HG02610 (cell line): ENCODE measurements around the gene NPAS3.

ENCODE experiments used
- ATAC-seq: cut with Tn5 transposase; IDR thresholded peaks from one replicate; pipeline ENCODE4 v1.9.1; 2021; ENCODE audit warnings: mild to moderate bottlenecking, moderate library complexity; ENCODE audit not compliant: unreplicated experiment

NPAS3 gene

DNA sequence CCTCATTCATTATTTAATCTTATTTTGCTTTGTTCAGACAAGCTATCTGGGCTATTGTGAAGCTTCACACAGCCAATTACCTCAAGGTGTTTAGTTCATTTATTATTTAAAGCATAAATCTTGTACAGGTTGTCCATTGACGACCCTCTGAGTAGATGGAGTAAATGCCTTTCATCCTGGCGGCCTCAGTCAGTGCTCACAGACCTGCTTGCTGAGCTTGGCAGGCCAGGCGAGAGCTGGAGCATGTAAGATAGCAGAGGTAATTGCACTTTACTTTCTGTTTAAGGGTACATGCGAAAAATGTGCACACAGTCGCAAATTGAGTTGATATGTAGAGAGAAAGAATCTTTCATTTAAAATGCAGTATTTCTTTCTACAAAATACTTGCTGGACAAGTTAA is 224.4 kb downstream of the NPAS3 start:
- ATAC-seq = no peak

DNA sequence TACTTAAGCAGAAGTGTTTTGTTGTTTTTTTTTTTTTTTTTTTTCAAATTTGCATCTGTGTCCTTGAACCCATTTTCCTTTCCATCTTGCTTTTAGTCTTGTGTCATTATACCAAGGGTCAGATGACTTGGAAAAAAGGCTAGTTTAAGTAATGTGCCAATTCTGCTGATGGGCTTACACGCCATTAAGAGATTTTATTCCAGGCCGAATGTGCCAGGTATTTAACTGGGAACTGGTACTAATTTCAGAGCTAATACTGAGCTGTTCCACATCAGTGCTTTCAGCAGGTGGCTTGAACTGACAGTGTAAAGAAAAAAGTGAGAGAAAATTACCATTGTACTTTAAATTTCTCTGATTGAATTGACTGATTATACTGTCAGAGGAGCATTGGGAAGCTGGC is 224.9 kb downstream of the NPAS3 start:
- no peak for ATAC-seq

GRCh38 chr14:33165144-33165925 is 226.7 kb downstream of the NPAS3 start:
- no peak for ATAC-seq

DNA sequence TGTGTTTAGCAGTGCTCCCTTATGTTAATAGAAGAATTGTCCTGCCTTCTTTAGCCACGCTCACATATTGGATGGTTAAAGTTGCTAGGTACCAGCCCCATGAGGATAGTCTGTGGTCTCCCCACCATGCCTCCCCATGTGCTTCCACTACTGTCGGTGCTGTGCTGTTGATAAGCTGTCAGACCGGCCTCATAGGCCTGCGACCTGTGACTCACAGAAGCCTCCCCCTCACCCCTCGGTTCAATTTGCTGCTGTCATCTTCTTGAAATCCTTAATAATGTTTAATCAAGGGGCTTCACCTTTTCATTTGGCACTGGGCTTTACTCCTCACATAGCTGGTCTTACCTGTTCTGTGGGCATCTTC is 227.2 kb downstream of the NPAS3 start:
- ATAC-seq = no peak

DNA sequence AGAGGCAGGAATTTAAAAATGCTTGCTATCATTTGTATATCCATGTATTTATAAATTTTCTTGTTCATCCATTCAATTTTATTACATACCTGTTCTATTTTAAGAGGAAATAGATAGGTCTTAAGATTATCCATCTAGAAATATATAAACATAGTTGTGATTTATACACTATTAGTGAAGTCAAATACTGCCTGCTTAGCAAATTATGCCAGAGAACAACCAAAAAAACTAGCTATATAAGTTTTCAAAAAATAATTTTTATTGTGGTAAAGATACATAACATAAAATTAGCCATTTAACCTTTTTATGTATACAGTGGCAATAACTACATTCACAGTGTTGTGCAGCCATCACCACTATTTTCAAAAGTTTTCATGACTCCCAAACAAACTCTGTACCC is 237.3 kb downstream of the NPAS3 start:
- ATAC-seq = no peak

GRCh38 chr14:33184587-33184986 is 245.9 kb downstream of the NPAS3 start:
- ATAC-seq = no peak

- no peak for ATAC-seq
These were observed 248.0 kb downstream of the NPAS3 start for GRCh38 chr14:33186656-33187055.

DNA sequence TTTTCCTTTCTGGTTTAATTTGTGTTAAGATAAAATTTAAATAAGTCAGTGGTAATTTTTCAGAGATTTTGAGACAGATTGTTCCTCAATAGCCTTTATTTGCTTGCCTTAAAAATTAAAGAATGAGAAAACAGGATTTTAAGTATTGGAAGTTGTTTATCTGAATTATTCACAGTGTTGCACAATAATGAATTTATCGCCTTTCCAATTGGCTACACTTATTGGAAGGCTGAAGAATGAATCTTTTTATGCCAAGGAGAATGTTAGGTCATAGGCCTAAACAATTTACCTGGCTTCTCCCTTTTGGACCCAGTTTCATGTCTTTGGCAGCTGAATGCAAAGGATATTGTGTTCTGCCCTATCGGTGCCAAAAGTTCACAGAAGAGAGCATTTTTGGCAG is 250.2 kb downstream of the NPAS3 start:
- no peak for ATAC-seq

DNA sequence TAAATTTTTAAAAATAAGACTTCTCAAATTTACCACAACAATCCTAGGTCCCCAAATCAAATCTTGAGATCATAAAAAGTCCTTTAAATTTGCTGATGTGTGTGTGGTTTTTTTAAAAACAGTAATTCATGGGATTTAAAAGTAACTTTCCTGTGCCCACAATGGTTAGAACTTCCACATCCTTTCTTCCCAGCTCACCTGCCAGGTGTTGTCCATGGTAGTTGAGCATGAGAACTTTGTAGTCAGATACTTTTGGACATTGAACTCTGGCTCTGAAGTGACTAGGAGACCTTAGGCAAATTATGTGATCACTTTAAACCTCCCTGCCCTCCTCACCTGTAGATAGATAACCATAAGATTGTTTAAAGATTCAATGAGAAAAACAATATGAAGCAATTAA is 253.2 kb downstream of the NPAS3 start:
- no peak for ATAC-seq

GRCh38 chr14:33194551-33194950 is 255.9 kb downstream of the NPAS3 start:
- ATAC-seq = no peak

GRCh38 chr14:33198684-33199083 is 260.0 kb downstream of the NPAS3 start:
- no peak for ATAC-seq

GRCh38 chr14:33201116-33201515 is 262.4 kb downstream of the NPAS3 start:
- no peak for ATAC-seq

- ATAC-seq = no peak
These were observed 268.3 kb downstream of the NPAS3 start for GRCh38 chr14:33206981-33207380.

DNA sequence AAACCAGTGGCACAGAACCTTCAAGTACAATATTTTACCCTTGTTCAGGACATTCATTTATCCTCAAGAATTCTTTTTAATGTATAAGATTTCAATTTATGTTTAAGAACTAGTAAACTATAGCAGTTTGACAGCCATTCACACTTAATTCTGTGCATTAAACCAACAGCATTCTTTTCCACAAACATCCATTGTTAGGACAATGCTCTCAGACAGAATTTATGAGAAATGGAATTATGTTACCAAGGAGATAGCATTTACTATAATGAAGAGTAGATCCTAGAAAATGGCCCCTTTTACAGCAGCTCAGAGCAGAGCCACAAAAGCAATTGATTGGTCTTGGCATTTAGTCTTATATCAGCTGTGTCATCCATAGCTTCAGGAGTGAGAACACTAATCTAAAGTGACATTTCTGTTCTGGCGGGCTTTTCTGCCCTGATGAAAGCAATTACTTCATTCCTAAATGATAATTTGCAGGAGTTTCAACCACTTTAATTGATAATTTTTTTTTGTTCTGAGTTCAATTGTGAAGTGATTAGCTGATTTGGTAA is 268.9 kb downstream of the NPAS3 start:
- ATAC-seq = no peak

DNA sequence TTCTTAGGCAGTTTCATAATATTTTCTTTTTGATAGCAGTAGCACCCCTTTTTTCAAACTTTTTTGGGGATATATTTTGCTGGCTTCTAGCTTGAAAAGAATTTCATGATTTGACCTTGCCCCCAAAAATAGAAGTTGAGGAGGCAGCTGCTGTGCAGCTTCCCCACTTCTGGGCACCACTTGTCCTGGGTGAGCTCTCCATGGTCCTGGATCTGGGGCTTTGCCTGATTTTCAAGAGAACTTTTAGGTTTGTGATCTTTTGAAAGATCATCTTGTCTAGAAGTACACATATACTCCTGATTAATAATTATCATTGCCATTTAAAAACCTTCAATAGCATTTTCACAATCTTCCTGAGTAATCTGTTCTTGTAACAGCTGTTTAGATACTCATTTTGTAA is 271.6 kb downstream of the NPAS3 start:
- no peak for ATAC-seq

DNA sequence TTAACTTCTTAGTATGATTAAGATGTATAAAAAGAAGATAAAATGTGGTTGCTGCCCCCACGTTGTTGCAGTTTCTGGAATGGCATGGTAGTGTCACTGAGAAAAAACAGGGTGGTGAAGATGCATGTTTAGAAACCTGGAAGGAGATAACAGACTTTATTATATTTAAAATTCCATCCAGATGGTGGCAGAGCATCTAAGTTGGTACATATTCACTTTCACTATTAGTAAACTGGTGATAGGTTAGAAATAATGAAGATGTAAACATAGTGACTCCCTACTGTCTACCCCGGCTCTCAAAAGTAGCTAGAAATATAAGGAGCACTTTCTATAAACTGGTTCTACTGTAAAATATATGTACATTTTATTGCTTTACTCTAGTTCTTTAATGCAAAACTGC is 279.3 kb downstream of the NPAS3 start:
- ATAC-seq = no peak

DNA sequence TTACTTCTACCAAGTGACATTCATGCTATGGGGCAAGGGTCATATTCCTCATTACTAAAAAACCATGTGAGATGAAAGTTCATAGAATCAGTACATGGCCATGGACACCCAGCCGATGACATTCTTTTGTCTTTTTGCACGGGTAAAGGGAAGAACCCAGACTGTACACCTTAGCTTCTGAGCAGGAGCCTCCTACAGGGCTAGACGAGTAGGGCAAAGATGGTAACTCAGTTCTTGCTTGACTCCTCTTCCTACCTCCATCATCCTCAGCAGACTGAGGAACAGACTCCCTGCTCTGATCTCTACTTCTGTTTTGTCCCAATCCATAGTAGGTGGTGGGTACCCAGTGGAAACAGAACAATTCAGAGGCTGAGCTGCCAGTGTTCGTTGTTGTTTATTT is 281.3 kb downstream of the NPAS3 start:
- no peak for ATAC-seq

- no peak for ATAC-seq
These were observed 290.7 kb downstream of the NPAS3 start for GRCh38 chr14:33229269-33229929.

- no peak for ATAC-seq
These were observed 291.3 kb downstream of the NPAS3 start for GRCh38 chr14:33230021-33230420.

- ATAC-seq = no peak
These were observed 293.4 kb downstream of the NPAS3 start for GRCh38 chr14:33232031-33232430.

DNA sequence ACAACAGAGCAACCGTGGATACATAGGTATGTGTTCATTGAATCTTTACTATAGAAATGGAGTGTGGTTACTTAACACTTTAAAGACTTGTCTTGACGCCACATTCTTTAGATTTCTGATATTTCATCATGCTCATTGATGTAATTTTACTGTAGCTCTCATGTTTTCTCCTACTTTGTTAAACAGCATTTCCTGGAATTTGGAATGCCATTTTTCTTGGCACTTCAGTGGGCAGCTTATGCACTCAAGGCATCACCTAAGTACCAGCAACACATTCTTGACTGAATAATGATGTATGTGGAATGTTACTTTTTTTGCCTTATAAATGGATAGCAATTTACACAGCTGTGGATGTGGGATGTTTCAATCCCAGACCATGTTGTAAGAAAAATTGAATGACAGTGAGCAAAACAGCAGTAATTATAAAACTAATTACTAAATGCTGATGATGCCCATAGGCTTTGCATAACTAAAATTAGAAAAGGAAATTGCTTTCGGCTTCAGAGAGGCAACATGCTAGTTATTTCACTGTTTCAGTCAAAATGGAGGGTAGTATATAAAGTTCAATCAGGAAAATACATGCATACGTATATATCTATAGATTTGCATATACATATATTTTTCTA is 298.5 kb downstream of the NPAS3 start:
- ATAC-seq = no peak

DNA sequence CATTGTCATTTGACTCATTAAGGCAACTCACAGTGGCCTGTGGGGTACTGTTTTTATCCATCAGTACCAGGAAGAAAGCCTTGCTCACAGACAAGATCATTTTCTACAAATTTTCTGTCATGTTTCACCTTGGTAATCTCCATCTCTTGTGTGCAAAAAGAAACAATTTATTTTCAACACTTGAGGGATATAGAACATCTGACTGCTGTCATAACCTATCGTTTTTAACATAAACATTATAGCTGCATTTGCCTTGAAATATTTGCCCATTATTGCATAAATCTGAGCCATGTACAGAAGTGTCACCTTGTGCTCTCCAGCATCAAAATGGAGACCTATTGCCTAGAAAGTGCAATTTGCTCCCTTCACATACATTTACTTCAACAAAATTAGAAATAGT is 300.8 kb downstream of the NPAS3 start:
- ATAC-seq = no peak
